Activated T-helper 17 cell treated with anti-CD3 and anti-CD28 coated beads, Interleukin-2, amount 50 U/mL, for 72 hours (primary cell): Measurements from ENCODE around the gene RIPOR2. TPM values are rescaled to one million over a fixed set of nuclear protein-coding genes. Genes with fewer than 3 reads are reported as not detected.

Experiments
- ATAC-seq: fragments of 150-1000 bp; cut with Tn5 transposase; replicated peaks from 2 replicates; pipeline ENCODE4 v1.10.0; 2021; ENCODE audit warnings: mild to moderate bottlenecking, moderate library complexity
- H3K27ac Mint-ChIP-seq: one replicate; pipeline ENCODE4 v1.8.0; 2022; ENCODE audit warnings: mixed read lengths
- H3K27me3 Mint-ChIP-seq: one replicate; pipeline ENCODE4 v1.8.0; 2022; ENCODE audit warnings: mixed read lengths
- H3K36me3 Mint-ChIP-seq: one replicate; pipeline ENCODE4 v1.8.0; 2022; ENCODE audit warnings: low read depth, mild to moderate bottlenecking, mixed read lengths
- H3K4me1 Mint-ChIP-seq: one replicate; pipeline ENCODE4 v1.8.0; 2022; ENCODE audit warnings: mixed read lengths
- H3K4me3 Mint-ChIP-seq: one replicate; pipeline ENCODE4 v1.8.0; 2022; ENCODE audit warnings: mild to moderate bottlenecking, mixed read lengths
- H3K9me3 Mint-ChIP-seq: one replicate; pipeline ENCODE4 v1.8.0; 2022; ENCODE audit warnings: mixed read lengths
- total RNA-seq, 2 donors: library from RNA; stranded (reverse); gene quantifications; one replicate each; pipeline ENCODE4 v1.2.3, GENCODE V29; 2022

The RIPOR2 gene
- total RNA-seq, 2 donors from 2014 or later: 47.5 to 113 TPM

DNA sequence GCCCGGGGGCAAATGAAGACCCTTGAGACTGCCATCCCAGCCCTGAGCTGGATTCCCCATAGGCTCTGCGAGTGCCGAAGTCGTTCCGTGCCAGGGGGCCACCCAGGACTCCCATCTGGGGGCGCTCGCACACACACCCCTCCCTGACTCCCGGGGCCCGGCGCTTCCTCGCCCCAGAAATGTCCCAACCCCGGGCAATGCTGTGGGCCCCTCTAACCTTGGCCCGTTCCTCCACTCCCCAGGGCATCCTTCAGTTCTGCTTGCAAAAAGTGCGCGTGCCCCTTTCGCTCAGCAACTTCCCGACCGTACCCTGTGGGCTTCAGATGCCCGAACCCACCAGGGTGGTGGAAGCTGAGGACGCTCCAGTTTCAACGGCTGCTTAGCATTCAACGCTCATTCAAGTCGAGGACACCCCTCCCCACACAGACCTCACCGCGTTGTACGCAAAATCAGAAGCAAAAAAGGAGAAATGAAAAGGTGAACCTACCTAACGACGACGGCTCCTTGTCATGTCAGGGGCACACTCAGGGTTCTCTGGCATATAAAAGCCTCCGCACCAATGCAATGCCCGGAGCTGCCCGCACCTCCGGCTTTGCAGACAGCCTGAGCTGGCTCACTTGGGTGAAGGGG, 25.3 kb downstream of the RIPOR2 start:
- Mint-ChIP-seq H3K27me3 (no peaks in the 10 kb centered on the region), H3K4me1 (peaks cover 77% of the 10 kb centered on the region), H3K27ac (peak overlapping the region; percentile 84), H3K9me3 (no peaks in the 10 kb centered on the region), H3K36me3 (peaks cover 56% of the 10 kb centered on the region), H3K4me3 (peak overlapping the region; percentile 86)
- peak; percentile 28 for ATAC-seq

DNA sequence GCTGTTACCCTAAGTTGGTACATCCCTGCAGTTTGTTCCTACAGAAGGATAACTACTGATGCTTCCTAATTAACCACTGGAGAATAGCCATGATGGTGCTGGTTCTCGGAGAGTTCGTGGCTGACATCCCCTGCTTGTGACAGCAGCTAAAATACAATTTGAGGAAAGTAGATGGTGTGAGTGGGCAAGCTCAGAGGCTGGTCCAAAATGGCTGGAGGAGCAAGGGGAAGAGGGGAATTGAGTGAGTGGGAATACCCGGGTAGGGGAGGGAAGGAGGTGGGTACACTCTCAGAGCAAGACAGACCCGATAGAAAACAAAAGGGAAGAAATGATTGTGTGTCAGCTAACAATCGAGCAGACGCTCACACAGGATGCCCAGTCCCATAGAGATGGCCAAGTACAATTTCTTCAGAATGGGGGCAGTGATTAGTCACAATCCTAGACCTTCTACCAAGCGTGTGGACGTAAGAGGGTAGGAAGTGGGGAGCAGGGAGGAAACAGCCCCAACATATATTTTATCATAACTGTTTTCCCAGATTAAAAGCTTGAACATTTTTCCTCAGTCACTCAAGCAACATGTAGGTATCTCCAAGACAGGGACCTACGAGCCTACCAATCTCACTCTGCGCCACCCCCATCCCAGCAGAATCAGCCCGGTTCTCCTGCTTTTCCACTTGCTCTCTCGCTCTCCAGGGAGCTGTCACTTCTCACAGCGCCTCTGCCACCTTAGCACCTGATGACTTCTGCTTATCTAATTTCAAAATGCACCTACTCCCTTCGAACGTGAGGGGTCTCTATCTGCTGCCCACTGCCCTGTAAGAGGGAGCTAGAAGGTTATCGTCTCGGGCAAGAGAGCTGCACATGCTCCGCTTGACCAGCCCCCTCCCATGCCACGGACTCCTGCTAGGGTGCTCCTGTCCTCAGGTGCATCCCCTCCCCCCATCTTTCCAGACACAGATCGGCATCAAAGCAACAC, 26.2 kb downstream of the RIPOR2 start:
- Mint-ChIP-seq H3K4me1 (peaks cover 75% of the 10 kb centered on the region), H3K4me3 (peak overlapping the region; percentile 86), H3K9me3 (no peaks in the 10 kb centered on the region), H3K27me3 (no peaks in the 10 kb centered on the region), H3K36me3 (peaks cover 56% of the 10 kb centered on the region), H3K27ac (peak overlapping the region; percentile 84)
- peak; percentile 41 for ATAC-seq

DNA sequence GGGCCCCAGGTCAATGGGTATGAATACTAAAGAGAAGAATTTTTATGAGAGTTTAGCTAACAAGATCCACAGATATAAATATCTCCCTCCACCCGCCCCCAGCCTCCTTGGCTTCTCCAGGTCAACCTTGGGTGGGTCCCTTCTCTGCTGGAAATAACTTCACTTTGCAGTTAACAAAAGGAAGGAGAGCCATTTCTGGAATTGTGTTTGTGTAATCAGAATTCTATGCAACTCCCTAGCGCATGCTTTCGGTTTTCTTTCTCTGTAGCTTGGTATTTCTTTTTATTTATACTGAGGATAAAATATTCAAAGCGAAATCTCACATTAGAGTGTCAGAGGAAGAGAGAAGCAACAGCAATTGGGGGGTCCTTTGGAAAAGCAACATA, 27.1 kb downstream of the RIPOR2 start:
- H3K4me1 Mint-ChIP-seq: peaks cover 77% of the 10 kb centered on the region
- H3K4me3 Mint-ChIP-seq: peak overlapping the region; percentile 86
- H3K9me3 Mint-ChIP-seq: no peaks in the 10 kb centered on the region
- no peak for ATAC-seq
- peaks cover 62% of the 10 kb centered on the region for H3K36me3 Mint-ChIP-seq
- H3K27ac Mint-ChIP-seq: peak overlapping the region; percentile 84
- H3K27me3 Mint-ChIP-seq: no peaks in the 10 kb centered on the region

DNA sequence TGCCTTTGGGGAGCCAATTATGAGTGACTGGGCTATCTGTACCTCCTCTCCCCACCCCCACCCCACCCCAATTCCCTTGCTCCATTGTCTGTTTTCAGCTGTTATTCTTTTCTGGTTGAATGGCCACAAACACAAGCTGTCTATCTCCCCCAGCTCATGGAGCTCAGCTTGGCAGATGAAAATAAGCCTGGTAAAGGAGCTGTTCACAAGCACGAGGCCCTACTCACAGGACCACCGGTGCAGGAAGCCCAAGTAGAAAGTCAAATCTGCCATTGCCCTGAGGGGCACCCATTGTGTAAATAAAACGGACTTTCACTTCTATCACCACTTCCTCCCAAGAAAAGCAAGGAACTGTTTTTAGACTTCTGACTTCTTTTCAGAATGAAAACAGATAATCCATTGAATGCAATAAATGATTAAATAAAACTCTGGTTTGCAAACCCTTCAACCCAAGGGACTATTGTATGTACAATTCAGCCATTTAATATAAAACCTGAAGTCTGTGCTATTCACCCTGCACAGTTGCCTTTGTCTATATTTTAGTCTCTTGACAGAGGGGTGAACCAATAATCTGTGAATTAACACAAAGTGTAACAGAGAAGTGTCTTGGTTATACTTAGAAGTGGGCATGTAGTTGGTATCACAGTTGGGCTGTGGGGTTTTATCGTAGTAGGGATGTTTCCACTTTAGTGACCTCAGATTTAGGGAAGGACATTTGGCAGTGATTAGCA, 27.7 kb downstream of the RIPOR2 start:
- Mint-ChIP-seq H3K4me3 (peak overlapping the region; percentile 86), H3K27me3 (no peaks in the 10 kb centered on the region), H3K4me1 (peaks cover 74% of the 10 kb centered on the region), H3K9me3 (peaks cover 1% of the 10 kb centered on the region), H3K27ac (peak overlapping the region; percentile 84), H3K36me3 (peaks cover 68% of the 10 kb centered on the region)
- no peak for ATAC-seq

DNA sequence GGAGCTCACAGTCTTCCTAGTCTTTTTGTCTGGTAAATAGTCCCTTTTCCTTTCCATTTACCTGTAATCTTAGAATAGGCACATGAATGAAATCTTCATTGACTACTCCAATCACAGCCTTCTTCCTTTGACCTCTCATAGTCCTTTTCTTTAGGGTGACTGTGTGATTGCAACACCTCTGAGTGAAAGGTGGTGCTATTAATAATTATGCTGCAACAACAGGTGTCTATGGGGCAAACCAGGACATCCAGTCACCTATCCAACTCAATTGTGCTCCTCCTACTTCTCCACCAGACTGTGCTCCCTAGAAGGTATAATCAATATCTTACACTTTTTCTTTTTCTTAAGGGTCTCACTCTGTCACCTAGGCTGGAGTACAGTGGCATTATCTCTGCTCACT, 29.4 kb downstream of the RIPOR2 start:
- peak overlapping the region; percentile 69 for H3K27ac Mint-ChIP-seq
- no peak for ATAC-seq
- H3K4me3 Mint-ChIP-seq: peak overlapping the region; percentile 12
- peaks cover 80% of the 10 kb centered on the region for H3K36me3 Mint-ChIP-seq
- H3K4me1 Mint-ChIP-seq: peaks cover 70% of the 10 kb centered on the region
- peaks cover 7% of the 10 kb centered on the region for H3K9me3 Mint-ChIP-seq
- H3K27me3 Mint-ChIP-seq: no peaks in the 10 kb centered on the region

DNA sequence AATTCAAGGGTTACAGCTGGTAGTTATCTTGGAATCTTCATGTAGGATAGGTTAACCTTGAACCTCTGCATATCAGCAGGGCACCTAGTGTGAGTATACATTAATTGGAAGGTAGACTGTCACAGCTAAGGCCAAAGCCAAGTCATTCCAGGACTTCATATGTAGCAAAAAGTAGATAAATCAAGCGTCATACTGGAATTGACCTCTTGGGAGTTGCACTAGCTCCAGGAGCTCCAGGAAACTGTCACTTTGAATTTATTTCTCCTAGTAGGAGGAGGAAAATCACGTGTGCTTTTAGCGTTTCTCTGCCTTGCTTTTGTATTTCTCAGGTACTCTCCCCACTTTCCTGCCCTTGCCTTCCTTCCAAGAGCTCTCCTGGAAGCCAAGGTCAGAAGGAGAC, 30.3 kb downstream of the RIPOR2 start:
- peaks cover 82% of the 10 kb centered on the region for H3K36me3 Mint-ChIP-seq
- peaks cover 76% of the 10 kb centered on the region for H3K4me1 Mint-ChIP-seq
- peak overlapping the region; percentile 12 for H3K4me3 Mint-ChIP-seq
- no peaks in the 10 kb centered on the region for H3K27me3 Mint-ChIP-seq
- peak overlapping the region; percentile 69 for H3K27ac Mint-ChIP-seq
- ATAC-seq: no peak
- H3K9me3 Mint-ChIP-seq: peaks cover 7% of the 10 kb centered on the region

DNA sequence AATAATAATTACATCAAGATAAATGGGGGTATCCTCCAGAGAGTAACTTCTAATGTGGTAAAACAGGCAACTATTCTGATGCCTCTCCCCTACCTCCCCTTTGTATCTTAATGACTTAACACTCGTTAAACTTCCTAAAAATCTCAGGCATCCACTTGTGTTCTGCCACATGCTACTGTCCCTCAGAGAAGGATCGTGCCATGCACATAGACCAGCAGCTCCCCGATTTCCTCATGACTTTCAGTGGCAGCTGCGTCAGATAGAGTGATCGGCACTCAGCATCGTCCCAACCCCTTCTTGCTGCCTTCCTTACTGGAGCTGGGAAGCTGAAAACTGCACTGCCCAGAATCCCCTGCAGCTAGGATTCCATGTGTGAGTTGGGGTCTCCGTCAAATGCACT, 32.1 kb downstream of the RIPOR2 start:
- Mint-ChIP-seq H3K9me3 (peaks cover 7% of the 10 kb centered on the region), H3K27me3 (no peaks in the 10 kb centered on the region), H3K4me1 (peaks cover 72% of the 10 kb centered on the region), H3K36me3 (peaks cover 79% of the 10 kb centered on the region), H3K27ac (peak overlapping the region; percentile 69), H3K4me3 (peak overlapping the region; percentile 24)
- ATAC-seq: no peak

DNA sequence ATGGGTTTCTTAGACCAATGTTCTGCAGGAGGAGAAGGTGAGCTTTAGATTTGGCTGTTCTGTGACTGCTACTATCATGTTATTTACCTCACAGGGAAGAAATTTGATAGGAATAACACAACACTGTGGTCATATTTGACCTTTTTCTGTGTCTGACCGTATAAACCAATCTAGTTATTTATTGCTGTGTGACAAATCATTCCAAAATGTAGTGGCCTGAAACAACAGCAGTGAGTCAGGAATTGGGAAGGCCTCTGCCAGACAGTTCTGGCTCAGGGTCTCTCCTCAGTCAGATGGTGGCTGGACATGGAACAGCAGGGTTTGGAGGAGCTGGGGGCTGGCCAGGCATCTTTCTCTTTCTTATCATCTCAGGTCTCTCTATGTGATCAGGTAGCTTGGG, 33.0 kb downstream of the RIPOR2 start:
- Mint-ChIP-seq H3K4me1 (peaks cover 66% of the 10 kb centered on the region), H3K36me3 (peaks cover 85% of the 10 kb centered on the region), H3K4me3 (peak overlapping the region; percentile 82), H3K9me3 (peaks cover 7% of the 10 kb centered on the region), H3K27ac (peak overlapping the region; percentile 89), H3K27me3 (no peaks in the 10 kb centered on the region)
- peak; percentile 25 for ATAC-seq

DNA sequence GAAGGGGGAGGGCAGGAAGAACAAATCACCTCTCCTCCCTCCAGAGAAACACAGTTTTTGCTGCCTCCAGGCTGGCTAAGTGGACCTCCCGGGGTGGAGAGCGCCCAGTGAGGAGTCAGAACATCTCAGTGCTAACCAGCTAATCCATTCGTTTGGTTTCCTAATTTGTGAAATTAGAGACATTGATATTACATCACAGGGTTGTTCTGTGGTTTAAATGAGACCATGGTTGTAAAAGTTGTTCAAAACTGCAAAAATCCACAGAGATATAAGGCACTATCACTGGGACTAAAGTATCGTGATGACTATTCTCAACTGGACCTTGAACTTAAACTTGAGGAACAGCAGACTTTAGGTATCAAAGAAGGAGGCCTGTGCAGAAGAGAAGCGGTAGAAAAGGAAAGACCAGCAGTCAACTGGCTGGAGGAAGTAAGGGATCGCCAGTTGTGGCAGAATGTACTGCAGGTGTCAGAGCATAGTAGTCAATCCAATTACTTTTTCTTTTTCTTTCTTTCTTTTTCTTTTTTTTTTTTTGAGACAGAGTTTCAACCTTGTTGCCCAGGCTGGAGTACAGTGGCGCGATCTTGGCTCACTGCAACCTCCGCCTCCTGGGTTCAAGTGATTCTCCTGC, 33.9 kb downstream of the RIPOR2 start:
- no peak for ATAC-seq
- Mint-ChIP-seq H3K27ac (peak overlapping the region; percentile 89), H3K36me3 (peaks cover 77% of the 10 kb centered on the region), H3K27me3 (no peaks in the 10 kb centered on the region), H3K9me3 (peaks cover 7% of the 10 kb centered on the region), H3K4me3 (peak overlapping the region; percentile 82), H3K4me1 (peaks cover 64% of the 10 kb centered on the region)

DNA sequence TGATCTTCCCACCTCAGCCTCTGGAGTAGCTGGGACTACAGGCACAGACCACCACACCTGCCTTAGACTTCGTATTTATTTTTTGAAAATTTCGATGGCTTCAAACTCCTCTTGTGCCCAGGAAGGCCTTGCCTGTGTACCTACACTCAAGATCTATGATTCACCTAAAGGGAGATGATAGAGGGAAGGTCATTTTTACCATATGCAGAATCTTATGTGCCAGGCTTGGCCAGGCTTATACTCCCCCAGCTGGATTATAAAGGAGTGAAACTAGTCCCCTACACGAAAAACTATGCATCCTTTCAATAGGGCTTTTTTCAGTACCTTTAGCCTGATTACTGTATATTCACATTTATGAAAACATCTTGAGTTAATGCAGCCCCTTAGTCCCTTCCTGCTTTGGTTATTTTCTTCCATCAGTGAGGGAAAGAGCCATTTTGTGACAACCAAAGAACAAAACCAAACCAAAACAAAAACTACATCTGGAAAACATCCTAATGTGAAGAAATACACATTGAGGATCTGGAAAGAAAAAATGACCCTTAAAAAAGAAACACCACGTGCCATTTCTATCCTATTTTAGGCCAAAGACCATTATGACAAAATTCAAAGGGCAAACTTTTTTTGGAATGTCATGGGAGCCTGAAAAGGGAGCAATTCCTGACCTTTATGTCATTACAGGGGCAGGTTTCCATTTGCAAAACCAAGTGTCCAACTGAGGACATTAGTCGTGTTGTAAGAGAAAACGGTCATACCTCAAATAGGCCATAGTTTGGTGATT, 34.7 kb downstream of the RIPOR2 start:
- ATAC-seq: peak; percentile 25
- Mint-ChIP-seq H3K27ac (peak overlapping the region; percentile 89), H3K27me3 (no peaks in the 10 kb centered on the region), H3K4me3 (peak overlapping the region; percentile 82), H3K36me3 (peaks cover 70% of the 10 kb centered on the region), H3K9me3 (peaks cover 7% of the 10 kb centered on the region), H3K4me1 (peaks cover 59% of the 10 kb centered on the region)

DNA sequence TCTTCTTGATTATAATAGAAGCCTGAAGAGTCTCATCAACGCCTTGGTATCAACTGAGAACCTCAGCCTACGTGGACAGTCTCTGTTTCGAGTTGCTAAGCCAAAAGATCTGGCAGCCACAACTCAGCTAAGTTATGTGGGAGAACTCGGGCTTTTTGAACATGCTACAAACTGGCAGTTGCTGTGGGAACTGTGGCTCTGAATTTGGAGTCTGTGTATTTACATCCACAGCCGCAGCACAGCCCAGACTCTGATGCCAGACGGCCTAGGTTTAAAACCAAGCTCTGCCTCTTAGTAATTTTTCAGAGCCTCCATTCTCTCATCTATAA, 35.8 kb downstream of the RIPOR2 start:
- Mint-ChIP-seq H3K9me3 (peaks cover 7% of the 10 kb centered on the region), H3K4me3 (peak overlapping the region; percentile 82), H3K36me3 (peaks cover 70% of the 10 kb centered on the region), H3K4me1 (peaks cover 57% of the 10 kb centered on the region), H3K27ac (peak overlapping the region; percentile 89), H3K27me3 (no peaks in the 10 kb centered on the region)
- ATAC-seq: peak; percentile 85

DNA sequence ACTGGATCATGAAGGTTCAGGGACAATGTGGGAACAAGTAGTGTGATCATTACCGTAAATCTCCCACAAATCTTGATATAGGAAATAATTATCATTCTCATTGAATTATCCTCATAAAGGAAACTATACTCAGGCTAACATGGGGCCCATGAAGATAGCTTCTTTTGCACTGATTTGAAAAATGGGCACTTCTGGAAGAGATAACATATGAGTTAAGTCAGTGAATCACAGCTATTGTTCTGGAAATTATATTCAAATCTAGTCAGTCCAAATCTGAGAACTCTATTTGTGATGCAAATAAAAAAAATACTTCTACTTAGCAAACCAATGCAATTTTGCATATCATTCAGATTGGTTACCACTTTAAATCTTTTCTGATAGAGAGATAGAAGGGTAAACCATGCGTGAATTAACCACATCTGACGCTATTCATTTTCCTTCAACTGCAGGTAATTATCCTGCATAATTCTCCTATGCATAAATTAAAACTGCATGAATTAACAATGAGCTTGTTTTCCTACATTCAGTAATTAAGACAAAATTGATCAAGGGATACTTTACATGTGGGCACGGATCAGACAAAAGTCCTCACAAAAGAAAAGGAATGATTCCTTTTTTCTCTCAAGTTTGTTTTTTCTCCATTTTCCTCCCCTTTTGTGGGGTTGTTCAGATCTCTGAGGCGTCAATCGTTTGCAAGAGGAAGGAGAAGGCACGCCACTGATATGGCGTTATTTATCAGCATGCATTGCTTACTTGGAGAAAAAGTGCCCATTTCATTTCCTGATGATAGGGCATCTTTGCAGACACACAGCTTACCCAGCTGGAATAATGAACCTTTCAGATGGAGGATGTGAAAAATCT, 36.4 kb downstream of the RIPOR2 start:
- H3K4me3 Mint-ChIP-seq: peak overlapping the region; percentile 82
- peaks cover 60% of the 10 kb centered on the region for H3K4me1 Mint-ChIP-seq
- peaks cover 69% of the 10 kb centered on the region for H3K36me3 Mint-ChIP-seq
- no peak for ATAC-seq
- peaks cover 7% of the 10 kb centered on the region for H3K9me3 Mint-ChIP-seq
- no peaks in the 10 kb centered on the region for H3K27me3 Mint-ChIP-seq
- peak overlapping the region; percentile 89 for H3K27ac Mint-ChIP-seq

DNA sequence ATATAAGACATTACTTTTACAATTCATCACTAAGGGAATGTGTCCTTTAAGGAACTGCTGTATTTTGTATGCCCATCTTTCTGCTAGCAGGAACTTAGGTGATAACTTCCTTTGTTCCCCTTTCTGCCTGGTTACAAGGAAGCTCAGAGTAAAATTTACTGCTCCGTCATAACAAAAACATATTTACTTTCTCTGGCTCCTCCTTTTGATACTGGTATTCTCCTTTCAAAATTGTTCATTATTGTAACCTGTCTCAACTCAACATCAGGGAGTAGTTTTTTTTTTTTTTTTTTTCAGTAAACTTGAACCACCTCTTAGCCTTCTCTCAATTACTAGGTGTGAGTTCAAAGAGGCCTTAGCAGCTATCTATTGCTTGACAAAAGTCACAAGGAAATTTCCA, 37.1 kb downstream of the RIPOR2 start:
- Mint-ChIP-seq H3K9me3 (peaks cover 7% of the 10 kb centered on the region), H3K4me1 (peaks cover 61% of the 10 kb centered on the region), H3K27ac (peak overlapping the region; percentile 89), H3K36me3 (peaks cover 66% of the 10 kb centered on the region), H3K4me3 (peak overlapping the region; percentile 82), H3K27me3 (no peaks in the 10 kb centered on the region)
- ATAC-seq: peak; percentile 16
